ENCODE measurements around the gene PDE3B. TPM values are rescaled to one million over a fixed set of nuclear protein-coding genes. Genes with fewer than 3 reads are reported as not detected.
"Not testable (repeated sequence)": the region's sequence is repeated elsewhere in the genome, so short reads cannot be mapped to it uniquely, and the experiment has no call there.

Gene PDE3B
- total RNA-seq, 3 donors from 2014 or later (not counting 1 experiment from before 2014, with no cell fraction given), result 18.2 to 42.3 (median 34.5) TPM

- peak overlapping the region; percentile 29 to 74 for H3K27ac Mint-ChIP-seq
- Histone ChIP-seq H3K9me3 (ENCODE audit: control insufficient read depth, insufficient read depth, low read length) (no peaks in the 10 kb centered on the region), H3K4me3 (ENCODE audit: low read length) (no peak overlapping the region), H3K4me1 (ENCODE audit: control insufficient read depth, insufficient read depth, low read length) (peaks cover 3% of the 10 kb centered on the region), H3K27me3 (ENCODE audit: control insufficient read depth, insufficient read depth, low read length) (no peaks in the 10 kb centered on the region), H3K36me3 (ENCODE audit: control insufficient read depth, insufficient read depth, low read length) (no peaks in the 10 kb centered on the region), H3K27ac (ENCODE audit: low read length) (no peak overlapping the region)
- H3K36me3 Mint-ChIP-seq, result no peaks in the 10 kb centered on the region
- 11% methylated on average over 4 of the region's 4 CpGs for WGBS (ENCODE audit: insufficient coverage)
- H3K27me3 Mint-ChIP-seq (ENCODE audit: low read depth in 2 of 2), result no peaks in the 10 kb centered on the region
- TF ChIP-seq CTCF (IDR thresholded peaks at IDR 0.05), result no peak
- peaks cover 9 to 14% of the 10 kb centered on the region in 2 donors for H3K4me1 Mint-ChIP-seq
- intact Hi-C loops (cut with micrococcal nuclease), result loop anchor here (5.0 kb wide), 1 partner anchor 54 kb away; no protein-coding TSS in a partner anchor
- DNase-seq (peak in 1 of 2 donors; percentile 77), ATAC-seq (peak; percentile 73 to 88 (median 80))
- peak overlapping the region; percentile 18 for H3K4me3 Mint-ChIP-seq
- H3K9me3 Mint-ChIP-seq, result peaks cover 0 to 3% of the 10 kb centered on the region in 2 donors
Observed at GRCh38 chr11:14713496-14714244, 70.1 kb downstream of the PDE3B start.

- 68% methylated on average over 2 of the region's 11 CpGs for WGBS (ENCODE audit: insufficient coverage)
- DNase-seq; H3K27me3 ChIP-seq (ENCODE audit: control insufficient read depth, insufficient read depth, low read length); H3K27ac ChIP-seq (ENCODE audit: low read length); H3K4me1 ChIP-seq (ENCODE audit: control insufficient read depth, insufficient read depth, low read length); ATAC-seq; H3K36me3 ChIP-seq (ENCODE audit: control insufficient read depth, insufficient read depth, low read length); H3K9me3 Mint-ChIP-seq; intact Hi-C loops (cut with micrococcal nuclease); H3K27ac Mint-ChIP-seq; H3K4me3 ChIP-seq (ENCODE audit: low read length); H3K27me3 Mint-ChIP-seq (ENCODE audit: low read depth in 2 of 2); H3K4me3 Mint-ChIP-seq; H3K9me3 ChIP-seq (ENCODE audit: control insufficient read depth, insufficient read depth, low read length); H3K36me3 Mint-ChIP-seq: not testable (repeated sequence)
- H3K4me1 Mint-ChIP-seq, result peaks cover 9 to 14% of the 10 kb centered on the region in 2 donors
Observed at GRCh38 chr11:14715669-14716068, 72.1 kb downstream of the PDE3B start.

GRCh38 chr11:14722496-14722895 lies 78.9 kb downstream of the PDE3B start:
- H3K27me3 Mint-ChIP-seq (ENCODE audit: low read depth in 2 of 2), result peaks cover 0 to 13% of the 10 kb centered on the region in 2 donors
- DNase-seq (no peak), ATAC-seq (no peak)
- no peak for TF ChIP-seq CTCF (IDR thresholded peaks at IDR 0.05)
- H3K4me3 ChIP-seq (ENCODE audit: low read length), result no peak overlapping the region
- H3K4me3 Mint-ChIP-seq, result no peak overlapping the region
- H3K27ac ChIP-seq (ENCODE audit: low read length), result no peak overlapping the region
- H3K4me1 Mint-ChIP-seq, result peaks cover 0 to 18% of the 10 kb centered on the region in 2 donors
- no peak overlapping the region for H3K27ac Mint-ChIP-seq
- H3K36me3 ChIP-seq (ENCODE audit: control insufficient read depth, insufficient read depth, low read length), result no peaks in the 10 kb centered on the region
- WGBS (ENCODE audit: insufficient coverage), result 90% methylated on average over 1 of the region's 4 CpGs
- H3K27me3 ChIP-seq (ENCODE audit: control insufficient read depth, insufficient read depth, low read length), result no peaks in the 10 kb centered on the region
- H3K4me1 ChIP-seq (ENCODE audit: control insufficient read depth, insufficient read depth, low read length), result no peaks in the 10 kb centered on the region
- H3K36me3 Mint-ChIP-seq, result no peaks in the 10 kb centered on the region
- intact Hi-C loops (cut with micrococcal nuclease), result no loop called here
- no peaks in the 10 kb centered on the region for H3K9me3 ChIP-seq (ENCODE audit: control insufficient read depth, insufficient read depth, low read length)
- no peaks in the 10 kb centered on the region for H3K9me3 Mint-ChIP-seq

GRCh38 chr11:14725150-14725549 lies 81.5 kb downstream of the PDE3B start:
- Mint-ChIP-seq H3K4me1 (peaks cover 5 to 24% of the 10 kb centered on the region in 2 donors), H3K27me3 (ENCODE audit: low read depth in 2 of 2) (peaks cover 0 to 13% of the 10 kb centered on the region in 2 donors), H3K9me3 (no peaks in the 10 kb centered on the region), H3K4me3 (no peak overlapping the region), H3K27ac (no peak overlapping the region), H3K36me3 (no peaks in the 10 kb centered on the region)
- H3K27me3 ChIP-seq (ENCODE audit: control insufficient read depth, insufficient read depth, low read length), result no peaks in the 10 kb centered on the region
- no peaks in the 10 kb centered on the region for H3K4me1 ChIP-seq (ENCODE audit: control insufficient read depth, insufficient read depth, low read length)
- intact Hi-C loops (cut with micrococcal nuclease), result no loop called here
- no peak overlapping the region for H3K4me3 ChIP-seq (ENCODE audit: low read length)
- no peaks in the 10 kb centered on the region for H3K9me3 ChIP-seq (ENCODE audit: control insufficient read depth, insufficient read depth, low read length)
- no peak overlapping the region for H3K27ac ChIP-seq (ENCODE audit: low read length)
- no peaks in the 10 kb centered on the region for H3K36me3 ChIP-seq (ENCODE audit: control insufficient read depth, insufficient read depth, low read length)
- DNase-seq (no peak), ATAC-seq (no peak)
- WGBS (ENCODE audit: insufficient coverage), result 97% methylated on average over 1 of the region's 1 CpG
- no peak for TF ChIP-seq CTCF (IDR thresholded peaks at IDR 0.05)

Data from natural killer cell (primary cell).